ENCODE measurements around the gene GORASP2. TPM values are rescaled to one million over a fixed set of nuclear protein-coding genes. Genes with fewer than 3 reads are reported as not detected.

Gene GORASP2
- polyA plus RNA-seq, 1 of the 3 experiments (the other 2 are of a cell fraction) = 127 TPM

DNA sequence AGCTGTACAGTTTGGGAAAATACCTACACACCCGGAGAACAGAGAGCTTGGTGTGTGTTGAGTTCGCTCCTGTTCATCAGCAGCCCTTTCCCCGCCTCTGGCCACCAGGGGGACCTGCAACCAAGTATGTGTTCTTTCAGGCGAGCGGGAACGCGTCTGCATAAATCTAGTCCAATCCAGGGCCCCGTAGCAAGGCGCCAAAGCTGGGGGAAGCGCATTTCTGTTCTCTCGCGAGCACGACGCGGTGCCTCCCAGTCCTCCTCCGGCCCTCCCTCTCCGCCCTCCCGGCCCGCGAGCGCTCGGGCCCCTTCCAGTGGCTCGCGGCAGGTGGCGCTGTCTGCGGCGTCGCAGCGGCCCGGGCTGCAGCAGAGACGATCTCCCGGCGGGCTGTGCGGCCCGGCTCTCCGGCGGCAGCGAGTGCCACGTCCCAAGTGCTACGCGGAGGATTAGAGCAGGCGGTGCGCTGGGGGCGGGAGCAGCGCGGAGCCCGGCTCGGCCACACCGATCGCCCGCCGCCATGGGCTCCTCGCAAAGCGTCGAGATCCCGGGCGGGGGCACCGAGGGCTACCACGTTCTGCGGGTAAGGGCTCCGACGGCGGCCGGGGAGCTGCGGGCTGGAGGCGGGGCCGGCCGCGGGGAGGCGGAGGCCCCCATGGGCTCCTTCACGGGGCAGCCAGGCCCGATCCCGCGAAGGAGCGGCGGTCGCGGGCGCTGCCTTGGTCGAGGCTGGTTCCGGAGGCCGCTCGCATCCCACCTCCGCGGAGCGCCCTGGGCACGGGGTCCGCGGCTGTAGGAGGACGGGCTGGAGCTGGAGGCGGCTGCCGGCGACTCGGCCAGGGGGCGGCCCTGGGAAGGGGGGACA lies at the start of gene GORASP2 (continued):
- TF ChIP-seq, protein P1, sequence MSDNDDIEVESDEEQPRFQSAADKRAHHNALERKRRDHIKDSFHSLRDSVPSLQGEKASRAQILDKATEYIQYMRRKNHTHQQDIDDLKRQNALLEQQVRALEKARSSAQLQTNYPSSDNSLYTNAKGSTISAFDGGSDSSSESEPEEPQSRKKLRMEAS (IDR thresholded peaks at IDR 0.05; ENCODE audit: low read depth) = peak; percentile 72; the same call in 1 of the 2 replicates
- peak; percentile 85; the same call in 1 of the 2 replicates for TF ChIP-seq POLR2AphosphoS5 (IDR thresholded peaks at IDR 0.05; ENCODE audit: low read depth, low read length)
- no peak for TF ChIP-seq EZH2phosphoT487 (IDR thresholded peaks at IDR 0.05; ENCODE audit: borderline replicate concordance, low read depth)
- peak; percentile 53; the same call in 1 of the 2 replicates for TF ChIP-seq YY1 (IDR thresholded peaks at IDR 0.05; ENCODE audit: low read depth)
- TF ChIP-seq, protein P2, sequence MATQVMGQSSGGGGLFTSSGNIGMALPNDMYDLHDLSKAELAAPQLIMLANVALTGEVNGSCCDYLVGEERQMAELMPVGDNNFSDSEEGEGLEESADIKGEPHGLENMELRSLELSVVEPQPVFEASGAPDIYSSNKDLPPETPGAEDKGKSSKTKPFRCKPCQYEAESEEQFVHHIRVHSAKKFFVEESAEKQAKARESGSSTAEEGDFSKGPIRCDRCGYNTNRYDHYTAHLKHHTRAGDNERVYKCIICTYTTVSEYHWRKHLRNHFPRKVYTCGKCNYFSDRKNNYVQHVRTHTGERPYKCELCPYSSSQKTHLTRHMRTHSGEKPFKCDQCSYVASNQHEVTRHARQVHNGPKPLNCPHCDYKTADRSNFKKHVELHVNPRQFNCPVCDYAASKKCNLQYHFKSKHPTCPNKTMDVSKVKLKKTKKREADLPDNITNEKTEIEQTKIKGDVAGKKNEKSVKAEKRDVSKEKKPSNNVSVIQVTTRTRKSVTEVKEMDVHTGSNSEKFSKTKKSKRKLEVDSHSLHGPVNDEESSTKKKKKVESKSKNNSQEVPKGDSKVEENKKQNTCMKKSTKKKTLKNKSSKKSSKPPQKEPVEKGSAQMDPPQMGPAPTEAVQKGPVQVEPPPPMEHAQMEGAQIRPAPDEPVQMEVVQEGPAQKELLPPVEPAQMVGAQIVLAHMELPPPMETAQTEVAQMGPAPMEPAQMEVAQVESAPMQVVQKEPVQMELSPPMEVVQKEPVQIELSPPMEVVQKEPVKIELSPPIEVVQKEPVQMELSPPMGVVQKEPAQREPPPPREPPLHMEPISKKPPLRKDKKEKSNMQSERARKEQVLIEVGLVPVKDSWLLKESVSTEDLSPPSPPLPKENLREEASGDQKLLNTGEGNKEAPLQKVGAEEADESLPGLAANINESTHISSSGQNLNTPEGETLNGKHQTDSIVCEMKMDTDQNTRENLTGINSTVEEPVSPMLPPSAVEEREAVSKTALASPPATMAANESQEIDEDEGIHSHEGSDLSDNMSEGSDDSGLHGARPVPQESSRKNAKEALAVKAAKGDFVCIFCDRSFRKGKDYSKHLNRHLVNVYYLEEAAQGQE (IDR thresholded peaks at IDR 0.05; ENCODE audit: low read depth, low read length) = 0 out of 2 replicates have a peak, but pooled peaks have one; percentile 45
- TF ChIP-seq CHD2 (IDR thresholded peaks at IDR 0.05; ENCODE audit: low read length, partially characterized antibody) = peak; percentile 100
- TF ChIP-seq FOSL2 (IDR thresholded peaks at IDR 0.05; ENCODE audit: borderline replicate concordance, low read depth) = no peak
- no peak; a peak in 1 of 4 replicates for TF ChIP-seq EP300 (IDR thresholded peaks at IDR 0.05; ENCODE audit: borderline replicate concordance in 1 of 2, low read depth in 1 of 2, low read length in 1 of 2)
- no peak for TF ChIP-seq FOXJ3 (CRISPR knock-in tag; IDR thresholded peaks at IDR 0.05)

DNA sequence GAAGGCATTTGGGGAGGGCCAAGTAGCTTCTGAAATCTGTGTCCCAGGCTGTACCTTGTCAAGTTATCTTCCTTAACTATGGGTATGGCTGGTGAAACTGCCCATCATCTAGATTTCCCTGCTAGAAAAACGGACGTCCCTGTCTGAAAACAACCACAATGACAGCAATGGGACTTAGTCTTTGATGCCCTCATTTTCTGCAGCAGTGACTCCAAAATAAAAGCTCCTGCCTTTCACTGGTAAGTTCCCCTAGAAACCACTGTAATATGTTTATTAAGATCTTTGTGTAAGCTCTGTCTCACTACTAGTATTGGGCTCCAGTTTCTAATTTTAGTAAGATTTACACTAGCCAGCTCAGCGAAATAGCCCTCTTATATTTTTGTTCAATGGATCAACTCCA lies 47.2 kb upstream of the GORASP2 start:
- WGBS (ENCODE audit: low lambda C conversion rate) = 51% methylated on average over 3 of the region's 3 CpGs
- H3K9me2 ChIP-seq = no peaks in the 10 kb centered on the region
- peaks cover 0 to 8% of the 10 kb centered on the region in 2 experiments; a peak in 2 of 4 replicates for H3K4me1 ChIP-seq (ENCODE audit: control insufficient read depth in 1 of 2, insufficient read depth in 2 of 2, low read depth in 1 of 2, low read length in 1 of 2)
- no peaks in the 10 kb centered on the region for H3K9me3 ChIP-seq
- POLR2A ChIA-PET = no interaction called here
- H3K4me3 ChIP-seq (ENCODE audit: low read depth in 2 of 2, low read length in 1 of 2) = no peak overlapping the region
- H3F3A ChIP-seq (replicated peaks; ENCODE audit: insufficient read depth) = peaks cover 12% of the 10 kb centered on the region
- no peak overlapping the region for H3K27ac ChIP-seq (ENCODE audit: low read depth in 2 of 2, low read length in 1 of 2)
- no peak for DNase-seq
- TF ChIP-seq EZH2phosphoT487 (IDR thresholded peaks at IDR 0.05; ENCODE audit: borderline replicate concordance, low read depth) (no peak), SMC3 (IDR thresholded peaks at IDR 0.05; ENCODE audit: low read depth, low read length) (no peak), TAF1 (IDR thresholded peaks at IDR 0.05; ENCODE audit: borderline replicate concordance, low read depth, low read length) (no peak), FOSL2 (IDR thresholded peaks at IDR 0.05; ENCODE audit: borderline replicate concordance, low read depth) (no peak), GATA2 (CRISPR knock-in tag; IDR thresholded peaks at IDR 0.05) (no peak), FOXJ3 (CRISPR knock-in tag; IDR thresholded peaks at IDR 0.05) (no peak), FOXM1 (IDR thresholded peaks at IDR 0.05; ENCODE audit: low read depth) (no peak), MEF2A (IDR thresholded peaks at IDR 0.05; ENCODE audit: borderline replicate concordance, low read depth) (no peak), RAD21 (IDR thresholded peaks at IDR 0.05; ENCODE audit: low read length) (no peak), RCOR1 (IDR thresholded peaks at IDR 0.05; ENCODE audit: low read length) (no peak), RFX5 (IDR thresholded peaks at IDR 0.05; ENCODE audit: low read length) (no peak)
- TF ChIP-seq, protein P3, sequence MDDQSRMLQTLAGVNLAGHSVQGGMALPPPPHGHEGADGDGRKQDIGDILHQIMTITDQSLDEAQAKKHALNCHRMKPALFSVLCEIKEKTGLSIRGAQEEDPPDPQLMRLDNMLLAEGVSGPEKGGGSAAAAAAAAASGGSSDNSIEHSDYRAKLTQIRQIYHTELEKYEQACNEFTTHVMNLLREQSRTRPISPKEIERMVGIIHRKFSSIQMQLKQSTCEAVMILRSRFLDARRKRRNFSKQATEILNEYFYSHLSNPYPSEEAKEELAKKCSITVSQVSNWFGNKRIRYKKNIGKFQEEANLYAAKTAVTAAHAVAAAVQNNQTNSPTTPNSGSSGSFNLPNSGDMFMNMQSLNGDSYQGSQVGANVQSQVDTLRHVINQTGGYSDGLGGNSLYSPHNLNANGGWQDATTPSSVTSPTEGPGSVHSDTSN (IDR thresholded peaks at IDR 0.05) = no peak
- no peak overlapping the region for H2AFZ ChIP-seq (ENCODE audit: low read depth)
- CTCF ChIA-PET = interaction anchor here (2.0 to 3.2 kb wide), 2 partner anchors 9 to 47 kb away, joined by 8 to 21 read pairs; partner anchors contain the start of gene GORASP2
- no peaks in the 10 kb centered on the region for H4K20me1 ChIP-seq (ENCODE audit: insufficient read depth)
- no peaks in the 10 kb centered on the region for H3K27me3 ChIP-seq (ENCODE audit: insufficient read depth)
- no peaks in the 10 kb centered on the region for H3K79me2 ChIP-seq (ENCODE audit: insufficient read depth)
- H3K4me2 ChIP-seq = no peak overlapping the region
- no peaks in the 10 kb centered on the region for H3K36me3 ChIP-seq (replicated peaks in 1 of 2; ENCODE audit: control insufficient read depth in 1 of 2, insufficient read depth in 2 of 2, low read length in 1 of 2)
- no peak overlapping the region for H3K9ac ChIP-seq
